ENCODE data around the gene LRRC2. TPM values are rescaled to one million over a fixed set of nuclear protein-coding genes. Genes with fewer than 3 reads are reported as not detected.
"Not testable (repeated sequence)": the region's sequence is repeated elsewhere in the genome, so short reads cannot be mapped to it uniquely, and the experiment has no call there.

Gene LRRC2
- total and polyA plus RNA-seq, 12 donors: 0.09 to 4.7 (median 1.2) TPM; not detected in 1

- intact Hi-C loops (cut with DNase I): no loop called here
- no peaks in the 10 kb centered on the region for H3K9me3 ChIP-seq (replicated peaks in 1 of 3)
- no peaks in the 10 kb centered on the region for H3K36me3 ChIP-seq (replicated peaks in 1 of 2)
- no peaks in the 10 kb centered on the region for H3K4me1 ChIP-seq (replicated peaks in 1 of 2)
- no peak overlapping the region for H3K27ac ChIP-seq
- TF ChIP-seq POLR2A (IDR thresholded peaks at IDR 0.05): no peak
- no peak for TF ChIP-seq CTCF (IDR thresholded peaks at IDR 0.05)
- WGBS, 4 donors: 54 to 64% (median 59%) methylated on average over 6 of the region's 6 CpGs
- no peak overlapping the region for H3K4me3 ChIP-seq
- no peaks in the 10 kb centered on the region for H3K27me3 ChIP-seq
- DNase-seq: no peak
These were observed 67.1 kb downstream of the LRRC2 start for GRCh38 chr3:46498916-46499519.

GRCh38 chr3:46497556-46498265 lies 68.4 kb downstream of the LRRC2 start, which contains the start of gene RTP3:
RTP3 (plus strand) TSS chr3:46497976; CDS start chr3:46498063, 87 bp downstream.
- no peak within 1 kb of the TSS for H3K27ac ChIP-seq
- intact Hi-C loops (cut with DNase I): no loop called here

GRCh38 chr3:46496746-46497555 lies 69.2 kb downstream of the LRRC2 start:
- peak in 2 of 7 donors; percentile 14 to 28 for DNase-seq
- 51 to 64% (median 62%) methylated on average over 9 of the region's 9 CpGs for WGBS, 4 donors
- H3K27ac ChIP-seq: no peak overlapping the region
- no peaks in the 10 kb centered on the region for H3K4me1 ChIP-seq (replicated peaks in 1 of 2)
- no peaks in the 10 kb centered on the region for H3K36me3 ChIP-seq (replicated peaks in 1 of 2)
- H3K4me3 ChIP-seq: no peak overlapping the region
- H3K9me3 ChIP-seq (replicated peaks in 1 of 3): no peaks in the 10 kb centered on the region
- TF ChIP-seq CTCF (IDR thresholded peaks at IDR 0.05) (peak in 1 of 6 experiments; percentile 28), POLR2A (IDR thresholded peaks at IDR 0.05) (no peak)
- intact Hi-C loops (cut with DNase I): no loop called here
- no peaks in the 10 kb centered on the region for H3K27me3 ChIP-seq

More at GRCh38 chr3:46497556-46498265, 68.4 kb downstream of the LRRC2 start, which contains the start of gene RTP3:
- no peak for DNase-seq
- H3K4me3 ChIP-seq: no peak within 1 kb of the TSS
- H3K9me3 ChIP-seq (replicated peaks in 1 of 3): no peaks in the 10 kb centered on the region
- WGBS, 4 donors: 74 to 84% (median 75%) methylated on average over 8 to 9 of the region's 9 CpGs
- H3K4me1 ChIP-seq (replicated peaks in 1 of 2): no peaks in the 10 kb centered on the region
- TF ChIP-seq POLR2A (IDR thresholded peaks at IDR 0.05): no peak
- TF ChIP-seq CTCF (IDR thresholded peaks at IDR 0.05): no peak
- H3K27me3 ChIP-seq: no peaks in the 10 kb centered on the region
- H3K36me3 ChIP-seq (replicated peaks in 1 of 2): no peaks in the 10 kb centered on the region

- Histone ChIP-seq H3K36me3 (replicated peaks in 1 of 2) (no peaks in the 10 kb centered on the region), H3K9me3 (replicated peaks in 1 of 3) (no peaks in the 10 kb centered on the region), H3K27me3 (no peaks in the 10 kb centered on the region), H3K27ac (no peak overlapping the region), H3K4me3 (no peak overlapping the region), H3K4me1 (replicated peaks in 1 of 2) (no peaks in the 10 kb centered on the region)
- TF ChIP-seq POLR2A (IDR thresholded peaks at IDR 0.05) (no peak), CTCF (IDR thresholded peaks at IDR 0.05) (no peak)
- 85 to 90% (median 88%) methylated on average over 5 of the region's 5 CpGs for WGBS, 4 donors
- intact Hi-C loops (cut with DNase I): no loop called here
- no peak for DNase-seq
These were observed 70.1 kb downstream of the LRRC2 start for GRCh38 chr3:46495901-46496456.

- DNase-seq; H3K4me1 ChIP-seq (replicated peaks in 1 of 2); H3K4me3 ChIP-seq; intact Hi-C loops (cut with DNase I); H3K27ac ChIP-seq; H3K36me3 ChIP-seq (replicated peaks in 1 of 2); H3K9me3 ChIP-seq (replicated peaks in 1 of 3); H3K27me3 ChIP-seq: not testable (repeated sequence)
- 80 to 100% (median 94%) methylated on average over 1 to 28 of the region's 33 CpGs for WGBS, 4 donors
These were observed 71.6 kb downstream of the LRRC2 start for GRCh38 chr3:46494491-46494890.

All from adrenal gland (tissue), 12 donors.